ENCODE measurements around the gene WDR74.

The WDR74 gene

DNA sequence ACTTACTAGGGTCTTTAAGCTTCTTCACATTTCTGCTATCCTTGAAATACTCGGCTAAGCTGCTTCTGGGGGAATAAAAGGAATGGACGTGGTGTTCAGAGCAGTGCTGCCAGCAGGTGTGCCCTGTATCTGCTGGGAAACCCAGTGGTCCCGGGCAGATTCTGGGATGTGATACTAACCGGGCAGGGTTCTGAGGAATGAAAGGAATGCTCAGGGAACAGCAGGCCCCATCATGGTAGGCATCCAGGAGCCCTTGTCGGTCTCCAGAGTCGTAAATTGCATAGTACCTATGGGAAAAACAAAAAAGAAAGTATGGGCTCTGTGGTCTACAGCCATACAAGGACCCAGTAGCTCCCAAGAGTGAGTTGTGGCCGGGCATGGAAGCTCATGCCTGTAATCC lies 43.1 kb downstream of the WDR74 start:
- DNase-seq (ENCODE audit: low read depth, low spot score): no peak

GRCh38 chr11:62794201-62794775 lies 45.1 kb downstream of the WDR74 start:
- DNase-seq (ENCODE audit: low read depth, low spot score): no peak

DNA sequence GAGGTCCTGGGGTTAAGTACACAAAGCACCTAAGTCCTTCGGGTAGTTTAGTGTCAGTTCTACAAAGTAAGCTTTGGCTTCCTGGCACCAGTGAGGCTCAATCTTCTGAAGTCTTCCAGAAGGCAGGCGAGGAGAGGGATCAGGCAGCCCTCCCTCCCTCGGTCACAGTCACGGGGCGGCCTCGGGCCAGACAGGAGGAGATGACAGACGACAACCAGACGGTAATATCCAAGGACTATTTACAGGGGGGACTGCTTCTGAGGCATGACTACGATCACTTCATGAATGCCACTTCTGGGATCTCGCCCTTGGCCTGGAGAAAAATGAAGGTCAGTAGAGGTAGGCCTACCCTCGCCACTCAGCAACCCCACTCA lies 47.2 kb downstream of the WDR74 start:
- DNase-seq (ENCODE audit: low read depth, low spot score): no peak

DNA sequence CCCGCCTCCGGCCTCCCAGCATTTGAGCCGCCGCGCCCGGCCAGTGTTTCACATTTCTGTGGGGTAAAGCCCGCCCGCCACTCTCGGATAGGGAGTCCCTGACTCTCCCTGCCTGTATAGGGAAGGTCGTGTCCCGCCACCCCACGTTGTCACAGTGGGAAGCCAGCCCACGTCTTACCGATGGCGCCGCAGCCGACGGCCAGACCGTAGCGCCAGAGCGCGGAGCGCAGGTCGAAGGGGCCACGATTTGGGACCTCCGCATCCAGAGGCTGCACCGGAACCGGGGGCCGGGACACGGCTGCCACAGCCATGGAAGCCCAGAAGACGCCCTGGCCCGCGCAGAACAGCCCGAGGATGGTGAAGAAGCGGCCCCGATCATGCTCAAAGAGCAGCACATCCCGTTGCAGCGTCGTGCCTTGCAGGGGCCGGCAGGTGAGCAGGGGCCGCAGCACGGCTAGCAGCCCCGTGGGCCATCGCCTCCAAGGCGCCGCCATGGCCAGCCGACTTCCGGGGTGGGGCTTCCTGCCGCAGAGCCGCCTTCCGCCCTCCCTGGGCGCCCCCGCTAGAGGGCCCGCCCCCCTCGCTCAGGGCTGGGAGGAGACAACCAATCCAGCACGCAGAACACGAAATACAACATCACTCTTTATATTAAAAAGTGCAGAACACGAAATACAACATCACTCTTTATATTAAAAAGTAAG lies 47.7 kb downstream of the WDR74 start, which contains the start of gene TMEM223:
TMEM223 (minus strand) TSS at position 506 of the 701 bp plus-strand sequence; CDS start at position 494, 12 bp downstream.
- no peak for DNase-seq (ENCODE audit: low read depth, low spot score)

GRCh38 chr11:62789576-62789975 lies 49.8 kb downstream of the WDR74 start:
- no peak for DNase-seq (ENCODE audit: low read depth, low spot score)

- DNase-seq (ENCODE audit: low read depth, low spot score): no peak
These were observed 50.4 kb downstream of the WDR74 start for GRCh38 chr11:62788991-62789390.

- DNase-seq (ENCODE audit: low read depth, low spot score): peak; percentile 97
These were observed 52.2 kb downstream of the WDR74 start, which contains the start of gene TMEM179B for GRCh38 chr11:62787005-62787759. Gene TMEM179B (plus strand): TSS chr11:62787402. CDS start chr11:62787432, 30 bp downstream.

DNA sequence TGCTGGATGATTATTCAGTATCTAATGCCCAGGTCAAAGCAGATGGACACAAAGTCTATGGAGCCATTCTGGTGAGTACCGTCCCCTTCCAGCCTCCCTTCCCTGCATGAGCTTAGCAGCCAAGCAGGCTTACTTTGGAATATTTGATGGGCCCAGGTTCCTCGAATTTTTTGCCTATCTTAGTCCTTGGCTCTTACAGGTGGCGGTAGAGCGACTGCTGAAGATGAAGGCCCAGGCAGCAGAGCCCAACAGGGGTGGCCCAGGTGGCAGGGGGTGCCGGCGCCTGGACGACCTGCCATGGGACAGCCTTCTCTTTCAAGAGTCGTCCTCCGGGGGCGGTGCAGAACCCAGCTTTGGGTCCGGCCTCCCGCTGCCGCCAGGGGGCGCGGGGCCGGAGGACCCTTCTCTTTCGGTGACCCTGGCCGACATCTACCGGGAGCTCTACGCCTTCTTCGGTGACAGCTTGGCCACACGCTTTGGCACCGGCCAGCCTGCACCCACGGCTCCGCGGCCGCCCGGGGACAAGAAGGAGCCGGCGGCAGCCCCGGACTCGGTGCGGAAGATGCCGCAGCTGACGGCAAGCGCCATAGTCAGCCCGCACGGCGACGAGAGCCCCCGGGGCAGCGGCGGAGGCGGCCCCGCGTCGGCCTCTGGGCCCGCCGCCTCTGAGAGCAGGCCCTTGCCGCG lies 52.9 kb downstream of the WDR74 start:
- no peak for DNase-seq (ENCODE audit: low read depth, low spot score)

Data from smooth muscle cell of the brain vasculature (primary cell).